Astrocyte (in vitro differentiated cells and primary cell): Measurements from ENCODE around the gene SERPINB6.

ENCODE experiments used
- CTCF ChIP-seq: IDR thresholded peaks from 2 replicates; pipeline ENCODE4 v1.5.1; 2011; ENCODE audit warnings: low read depth, mild to moderate bottlenecking, inconsistent platforms, low read length, moderate library complexity; ENCODE audit not compliant: insufficient read depth
- EZH2 ChIP-seq: IDR thresholded peaks from 2 replicates; pipeline ENCODE4 v1.6.1; 2012; ENCODE audit warnings: mild to moderate bottlenecking, low read length, inconsistent platforms; ENCODE audit not compliant: insufficient read depth

- TF ChIP-seq CTCF (no peak), EZH2 (no peak)
Measured at GRCh38 chr6:3013486-3013885, 42.1 kb upstream of the SERPINB6 start.
